Prostate gland (tissue), 2 donors: ENCODE results near the gene IQCM. TPM values are rescaled to one million over a fixed set of nuclear protein-coding genes. Genes with fewer than 3 reads are reported as not detected.

ENCODE experiments used
- DNase-seq: peaks from one replicate; pipeline ENCODE4 v3.0.0-alpha.2; 2019; ENCODE audit warnings: low spot score
- H3K27ac ChIP-seq, 2 donors: fragments of 200-600 bp; sonication (generic); 2 replicates each; pipeline ENCODE4 v1.5.1; 2017 to 2019
- H3K27me3 ChIP-seq: fragments of 200-600 bp; sonication (generic); replicated peaks from 2 replicates; pipeline ENCODE4 v1.5.1; 2019; ENCODE audit not compliant: insufficient read depth
- H3K36me3 ChIP-seq, 2 donors: fragments of 200-600 bp; sonication (generic); 1 replicate in 1 of 2; 2 replicates in 1 of 2; pipeline versions ENCODE4 v1.5.1 to v1.8.1; 2017 to 2019
- H3K4me1 ChIP-seq: fragments of 200-600 bp; sonication (generic); replicated peaks from 2 replicates; pipeline ENCODE4 v1.5.1; 2019
- H3K4me3 ChIP-seq, 2 donors: fragments of 200-600 bp; sonication (generic); 2 replicates each; pipeline ENCODE4 v1.5.1; 2017 to 2019
- H3K9me3 ChIP-seq: fragments of 200-600 bp; sonication (generic); 2 replicates; pipeline ENCODE4 v1.5.1; 2017
- CTCF ChIP-seq, 4 experiments: fragments of 200-600 bp in 2 of 4; fragments of 450-650 bp in 2 of 4; sonication (generic) in 2 of 4; IDR thresholded peaks; 1 replicate in 3 of 4; 2 replicates in 1 of 4; pipeline ENCODE4 v1.5.1; 2016 to 2019; ENCODE audit warnings: antibody characterized with exemption in 4 of 4, mild to moderate bottlenecking in 2 of 4, moderate library complexity in 2 of 4
- POLR2A ChIP-seq: fragments of 450-650 bp; IDR thresholded peaks from one replicate; pipeline ENCODE4 v1.6.1; 2016; ENCODE audit warnings: antibody characterized with exemption, mild to moderate bottlenecking
- POLR2AphosphoS5 ChIP-seq: sonication (generic); formaldehyde crosslinking; IDR thresholded peaks from one replicate; pipeline ENCODE4 v1.6.1; 2017; ENCODE audit warnings: antibody characterized with exemption
- WGBS: methylation state at CpG from one replicate; pipeline ENCODE4 v1.1.5; 2018; 5-methylcytosine and 5-hydroxymethylcytosine counted together
- intact Hi-C: fragments of 100-400 bp; cut with DNase I; formaldehyde crosslinking; loops from one replicate; pipeline ENCODE4 v1.14.2; 2022
- total RNA-seq, 2 donors: library from RNA; depleted of rRNA; stranded (reverse); fragments of >200 nt; gene quantifications; one replicate each; pipeline ENCODE4 v1.1.0, GENCODE V29; 2016

IQCM gene
- total RNA-seq, 2 donors from 2014 or later: not detected

- DNase-seq: no peak
- Histone ChIP-seq H3K9me3 (no peaks in the 10 kb centered on the region), H3K27me3 (no peaks in the 10 kb centered on the region), H3K4me1 (no peaks in the 10 kb centered on the region), H3K36me3 (no peaks in the 10 kb centered on the region), H3K27ac (no peak overlapping the region), H3K4me3 (no peak overlapping the region)
- intact Hi-C loops: no loop called here
- TF ChIP-seq POLR2AphosphoS5 (no peak), POLR2A (no peak), CTCF (IDR thresholded peaks at IDR 0.05) (no peak)
- WGBS: 81% methylated on average over 2 of the region's 2 CpGs
Observed at GRCh38 chr4:149523039-149523438, 292.6 kb downstream of the IQCM start.

DNA sequence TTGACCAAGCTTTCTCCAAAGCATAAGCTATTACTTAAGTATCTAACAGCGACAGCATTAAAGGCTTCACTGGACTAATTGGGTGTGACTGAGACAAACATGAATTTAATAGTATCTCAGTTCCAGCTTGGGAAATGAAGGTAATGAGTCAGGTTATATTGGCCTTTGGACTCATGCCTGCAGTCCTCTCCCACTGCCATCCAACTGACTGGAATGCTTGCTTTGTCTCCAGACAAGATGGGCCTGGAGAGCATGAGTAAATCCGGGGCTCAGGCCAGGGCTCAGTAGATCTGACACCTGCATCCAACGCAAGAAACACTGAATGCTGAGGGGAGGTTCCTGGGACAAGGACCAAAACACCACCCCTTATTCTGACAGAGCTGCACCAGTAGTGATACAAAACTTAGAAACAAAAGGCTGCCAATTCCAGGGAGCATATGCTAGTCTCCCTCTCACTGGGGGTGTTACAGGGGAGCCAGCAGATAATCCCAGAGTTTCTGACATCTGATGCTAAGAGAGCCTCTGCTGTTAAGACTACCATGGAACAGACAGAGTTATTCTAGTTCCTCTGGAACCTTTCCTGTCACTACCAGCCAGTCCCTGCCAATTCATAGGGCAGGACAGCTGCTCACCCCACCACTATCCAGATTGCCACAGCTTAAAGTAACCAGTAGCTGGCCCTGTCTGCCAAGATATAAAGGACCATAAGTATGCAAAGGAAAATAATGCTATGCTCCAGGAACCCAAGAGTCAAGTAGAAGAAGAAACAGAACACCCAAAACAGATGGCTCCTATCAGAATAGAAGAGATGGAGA lies 293.8 kb downstream of the IQCM start:
- no peaks in the 10 kb centered on the region for H3K4me1 ChIP-seq
- no peaks in the 10 kb centered on the region for H3K27me3 ChIP-seq
- H3K27ac ChIP-seq: no peak overlapping the region
- H3K4me3 ChIP-seq: no peak overlapping the region
- no peaks in the 10 kb centered on the region for H3K9me3 ChIP-seq
- TF ChIP-seq CTCF (IDR thresholded peaks at IDR 0.05) (no peak), POLR2AphosphoS5 (no peak), POLR2A (no peak)
- no peaks in the 10 kb centered on the region for H3K36me3 ChIP-seq
- intact Hi-C loops: no loop called here
- DNase-seq: no peak
- 51% methylated on average over 3 of the region's 3 CpGs for WGBS

- intact Hi-C loops: no loop called here
- no peaks in the 10 kb centered on the region for H3K36me3 ChIP-seq
- DNase-seq: no peak
- no peaks in the 10 kb centered on the region for H3K27me3 ChIP-seq
- H3K27ac ChIP-seq: no peak overlapping the region
- H3K9me3 ChIP-seq: no peaks in the 10 kb centered on the region
- TF ChIP-seq POLR2AphosphoS5: no peak
- TF ChIP-seq CTCF (IDR thresholded peaks at IDR 0.05): no peak
- no peak for TF ChIP-seq POLR2A
- H3K4me3 ChIP-seq: no peak overlapping the region
- no peaks in the 10 kb centered on the region for H3K4me1 ChIP-seq
Observed at GRCh38 chr4:149518471-149518870, 297.2 kb downstream of the IQCM start.

- H3K27ac ChIP-seq: no peak overlapping the region
- H3K4me1 ChIP-seq: no peaks in the 10 kb centered on the region
- no peaks in the 10 kb centered on the region for H3K27me3 ChIP-seq
- H3K9me3 ChIP-seq: no peaks in the 10 kb centered on the region
- no peaks in the 10 kb centered on the region for H3K36me3 ChIP-seq
- intact Hi-C loops: no loop called here
- TF ChIP-seq POLR2A (no peak), CTCF (IDR thresholded peaks at IDR 0.05) (no peak), POLR2AphosphoS5 (no peak)
- no peak for DNase-seq
- H3K4me3 ChIP-seq: no peak overlapping the region
Observed at GRCh38 chr4:149513081-149513480, 302.6 kb downstream of the IQCM start.

- Histone ChIP-seq H3K36me3 (no peaks in the 10 kb centered on the region), H3K4me1 (no peaks in the 10 kb centered on the region), H3K4me3 (no peak overlapping the region), H3K27me3 (no peaks in the 10 kb centered on the region), H3K27ac (no peak overlapping the region), H3K9me3 (no peaks in the 10 kb centered on the region)
- 35% methylated on average over 1 of the region's 1 CpG for WGBS
- no peak for TF ChIP-seq POLR2A
- no peak for TF ChIP-seq POLR2AphosphoS5
- no peak for TF ChIP-seq CTCF (IDR thresholded peaks at IDR 0.05)
- intact Hi-C loops: no loop called here
- no peak for DNase-seq
Observed at GRCh38 chr4:149512501-149512900, 303.1 kb downstream of the IQCM start.
